H9 (cell line): ENCODE data around the gene LRCH1. TPM values are rescaled to one million over a fixed set of nuclear protein-coding genes. Genes with fewer than 3 reads are reported as not detected.

Experiments
- DNase-seq: peaks from one replicate; pipeline ENCODE4 v3.0.0-alpha.2; 2017
- H2AFZ ChIP-seq: one replicate; pipeline ENCODE4 v1.6.1; 2013; ENCODE audit warnings: mild to moderate bottlenecking, low read length, control low read depth, moderate library complexity
- H2AK5ac ChIP-seq: 2 replicates; pipeline ENCODE4 v1.6.1; 2013; ENCODE audit warnings: low read length, control low read depth, mixed read lengths; ENCODE audit not compliant: insufficient read length
- H2BK120ac ChIP-seq: one replicate; pipeline ENCODE4 v1.6.1; 2013; ENCODE audit warnings: low read depth, mild to moderate bottlenecking, low read length, control low read depth, inconsistent platforms; ENCODE audit not compliant: poor library complexity, severe bottlenecking
- H2BK12ac ChIP-seq: 2 replicates; pipeline ENCODE4 v1.6.1; 2013; ENCODE audit warnings: low read length, control low read depth, mixed read lengths, low read depth; ENCODE audit not compliant: insufficient read length
- H2BK15ac ChIP-seq: 2 replicates; pipeline ENCODE4 v1.6.1; 2013; ENCODE audit warnings: low read depth, low read length, control low read depth
- H2BK20ac ChIP-seq: one replicate; pipeline ENCODE4 v1.6.1; 2013; ENCODE audit warnings: low read depth, mild to moderate bottlenecking, low read length, control low read depth, inconsistent platforms; ENCODE audit not compliant: poor library complexity, severe bottlenecking
- H2BK5ac ChIP-seq: 2 replicates; pipeline ENCODE4 v1.6.1; 2013; ENCODE audit warnings: low read length, control low read depth, mixed read lengths; ENCODE audit not compliant: insufficient read length
- H3K14ac ChIP-seq: 2 replicates; pipeline ENCODE4 v1.6.1; 2013; ENCODE audit warnings: low read length, control low read depth; ENCODE audit not compliant: insufficient read depth
- H3K18ac ChIP-seq: 2 replicates; pipeline ENCODE4 v1.6.1; 2013; ENCODE audit warnings: low read depth, mild to moderate bottlenecking, mixed read lengths, low read length, control low read depth; ENCODE audit not compliant: insufficient read length
- H3K23ac ChIP-seq: 2 replicates; pipeline ENCODE4 v1.6.1; 2013; ENCODE audit warnings: low read length, control low read depth, mixed read lengths, low read depth; ENCODE audit not compliant: insufficient read length
- H3K23me2 ChIP-seq: 2 replicates; pipeline ENCODE4 v1.6.1; 2013; ENCODE audit warnings: low read depth, mild to moderate bottlenecking, mixed read lengths, low read length, control low read depth; ENCODE audit not compliant: insufficient read length, poor library complexity, severe bottlenecking
- H3K27ac ChIP-seq: 2 replicates; pipeline ENCODE4 v1.5.1; 2013; ENCODE audit warnings: low read length, control low read depth, mixed read lengths, low read depth; ENCODE audit not compliant: insufficient read length
- H3K27me3 ChIP-seq: 2 replicates; pipeline ENCODE4 v1.6.1; 2013; ENCODE audit warnings: low read length, control low read depth, inconsistent platforms; ENCODE audit not compliant: insufficient read depth
- H3K4ac ChIP-seq: 2 replicates; pipeline ENCODE4 v1.6.1; 2013; ENCODE audit warnings: low read depth, mild to moderate bottlenecking, control low read depth, inconsistent platforms, low read length, moderate library complexity
- H3K4me1 ChIP-seq: 2 replicates; pipeline ENCODE4 v1.6.1; 2013; ENCODE audit warnings: low read length, control low read depth, inconsistent platforms; ENCODE audit not compliant: insufficient read depth
- H3K4me2 ChIP-seq: 2 replicates; pipeline ENCODE4 v1.6.1; 2013; ENCODE audit warnings: low read length, control low read depth, mixed read lengths; ENCODE audit not compliant: insufficient read length, insufficient read depth
- H3K56ac ChIP-seq: 2 replicates; pipeline ENCODE4 v1.6.1; 2013; ENCODE audit warnings: low read depth, mild to moderate bottlenecking, mixed read lengths, low read length, control low read depth; ENCODE audit not compliant: insufficient read length
- H3K79me1 ChIP-seq: 2 replicates; pipeline ENCODE4 v1.6.1; 2013; ENCODE audit warnings: low read depth, mild to moderate bottlenecking, moderate library complexity, low read length, control low read depth, inconsistent platforms; ENCODE audit not compliant: insufficient read depth, poor library complexity, severe bottlenecking
- H3K79me2 ChIP-seq: 2 replicates; pipeline ENCODE4 v1.6.1; 2013; ENCODE audit warnings: low read length, control low read depth, inconsistent platforms; ENCODE audit not compliant: insufficient read depth
- H3K9ac ChIP-seq: 2 replicates; pipeline ENCODE4 v1.6.1; 2013; ENCODE audit warnings: low read length, control low read depth, mixed read lengths; ENCODE audit not compliant: insufficient read length; ENCODE audit errors: extremely low read depth
- H3K9me3 ChIP-seq: one replicate; pipeline ENCODE4 v1.6.1; 2013; ENCODE audit warnings: low read depth, low read length, inconsistent platforms; ENCODE audit not compliant: control insufficient read depth
- H3T11ph ChIP-seq: one replicate; pipeline ENCODE4 v1.6.1; 2013; ENCODE audit warnings: mild to moderate bottlenecking, low read length, control low read depth, inconsistent platforms
- H4K20me1 ChIP-seq: one replicate; pipeline ENCODE4 v1.6.1; 2013; ENCODE audit not compliant: control insufficient read depth, insufficient read length, insufficient read depth
- H4K5ac ChIP-seq: 2 replicates; pipeline ENCODE4 v1.6.1; 2013; ENCODE audit warnings: low read depth, mild to moderate bottlenecking, mixed read lengths, low read length, control low read depth; ENCODE audit not compliant: insufficient read length
- H4K8ac ChIP-seq: replicated peaks from 2 replicates; pipeline ENCODE4 v1.6.1; 2013; ENCODE audit warnings: low read length, control low read depth, mixed read lengths, low read depth; ENCODE audit not compliant: insufficient read length
- H4K91ac ChIP-seq: 2 replicates; pipeline ENCODE4 v1.6.1; 2013; ENCODE audit warnings: low read depth, mild to moderate bottlenecking, moderate library complexity, mixed read lengths, low read length, control low read depth; ENCODE audit not compliant: insufficient read length
- H3K27ac Mint-ChIP-seq, 3 experiments: 2 replicates in 2 of 3; 3 replicates in 1 of 3; pipeline ENCODE4 v1.8.0; 2020 to 2021; ENCODE audit warnings: mixed read lengths in 3 of 3, mild to moderate bottlenecking in 1 of 3, moderate library complexity in 1 of 3
- H3K27me3 Mint-ChIP-seq: 2 replicates; pipeline ENCODE4 v1.8.0; 2021; ENCODE audit warnings: low read depth, mild to moderate bottlenecking, moderate library complexity, mixed read lengths
- H3K36me3 Mint-ChIP-seq, 3 experiments: 2 replicates in 2 of 3; 3 replicates in 1 of 3; pipeline ENCODE4 v1.8.0; 2020 to 2021; ENCODE audit warnings: low read depth in 3 of 3, mixed read lengths in 3 of 3; ENCODE audit not compliant: insufficient read depth in 1 of 3
- H3K4me1 Mint-ChIP-seq, 2 experiments: 2 replicates each; pipeline ENCODE4 v1.8.0; 2020; ENCODE audit warnings: mixed read lengths in 2 of 2
- H3K4me3 Mint-ChIP-seq, 2 experiments: 2 replicates in 1 of 2; 3 replicates in 1 of 2; pipeline ENCODE4 v1.8.0; 2020 to 2021; ENCODE audit warnings: mild to moderate bottlenecking in 2 of 2, mixed read lengths in 2 of 2, moderate library complexity in 1 of 2
- H3K9me3 Mint-ChIP-seq, 2 experiments: 2 replicates in 1 of 2; 3 replicates in 1 of 2; pipeline ENCODE4 v1.8.0; 2020; ENCODE audit warnings: mild to moderate bottlenecking in 2 of 2, mixed read lengths in 2 of 2, moderate library complexity in 1 of 2
- CTCF ChIP-seq: fragments of 200-600 bp; sonication (generic); conservative IDR thresholded peaks from 3 replicates; pipeline ENCODE4 v1.8.0; 2021; ENCODE audit warnings: antibody characterized with exemption, mild to moderate bottlenecking
- WGBS: extraction: QIAGEN DNeasy Blood & Tissue Kit; methylation state at CpG from one replicate; pipeline ENCODE4 v1.1.7; 2013; ENCODE audit warnings: missing lambda C conversion rate, low lambda C conversion rate, mixed read lengths; ENCODE audit not compliant: insufficient read length; ENCODE audit errors: extremely low coverage; 5-methylcytosine and 5-hydroxymethylcytosine counted together
- total RNA-seq: library from RNA; stranded (reverse); gene quantifications from 2 replicates; pipeline ENCODE4 v1.2.1, GENCODE V29; 2021

Gene LRCH1
- total RNA-seq, 1 experiment from 2014 or later, result 8.0 TPM

- H4K20me1 ChIP-seq, result no peaks in the 10 kb centered on the region
- H3K79me2 ChIP-seq, result peaks cover 10% of the 10 kb centered on the region; the same call in 1 of the 2 replicates
Measured at GRCh38 chr13:46565808-46566750, 13.1 kb downstream of the LRCH1 start.

More at GRCh38 chr13:46565808-46566750, 13.1 kb downstream of the LRCH1 start:
- no peak overlapping the region for H3K18ac ChIP-seq
- no peaks in the 10 kb centered on the region for H3K27me3 ChIP-seq
- H3K14ac ChIP-seq, result no peak overlapping the region
- H2BK20ac ChIP-seq, result no peak overlapping the region
- Mint-ChIP-seq H3K36me3 (no peaks in the 10 kb centered on the region), H3K27ac (peak overlapping the region in 1 of 3 experiments; percentile 31; a peak in 1 of 7 replicates), H3K9me3 (no peaks in the 10 kb centered on the region), H3K4me3 (no peak overlapping the region), H3K27me3 (no peaks in the 10 kb centered on the region), H3K4me1 (peaks cover 6 to 10% of the 10 kb centered on the region in 2 experiments)
- H3K9ac ChIP-seq, result no peak overlapping the region
- no peak overlapping the region for H2AFZ ChIP-seq
- no peaks in the 10 kb centered on the region for H3K23me2 ChIP-seq
- H3K79me1 ChIP-seq, result no peaks in the 10 kb centered on the region
- no peak for DNase-seq
- no peak overlapping the region for H3K27ac ChIP-seq
- no peak overlapping the region for H3K23ac ChIP-seq
- no peak overlapping the region for H2AK5ac ChIP-seq
- H4K5ac ChIP-seq, result no peak overlapping the region
- no peaks in the 10 kb centered on the region; the same call in 1 of the 2 replicates for H3K4me1 ChIP-seq
- no peaks in the 10 kb centered on the region for H3K9me3 ChIP-seq
- H3T11ph ChIP-seq, result no peak overlapping the region
- H2BK12ac ChIP-seq, result no peak overlapping the region
- H3K4ac ChIP-seq, result no peak overlapping the region
- H3K4me2 ChIP-seq, result no peak overlapping the region
- no peak overlapping the region for H2BK5ac ChIP-seq
- no peak for TF ChIP-seq CTCF
- no peak overlapping the region for H4K91ac ChIP-seq
- no peak overlapping the region for H3K56ac ChIP-seq
- H2BK15ac ChIP-seq, result no peak overlapping the region
- H2BK120ac ChIP-seq, result no peak overlapping the region
- no CpG with 5 or more reads among the region's 7 CpGs for WGBS
- H4K8ac ChIP-seq, result no peak overlapping the region
